CD4-positive, alpha-beta T cell treated with Interferon alpha-2 for 1 hour (primary cell): ENCODE results near the gene FRY.

Source experiments
- DNase-seq, 2 donors: peaks; one replicate each; pipeline ENCODE4 v3.0.0-alpha.2; 2020 to 2022

The FRY gene

GRCh38 chr13:32228330-32229041, 196.9 kb downstream of the FRY start:
- no peak for DNase-seq

DNA sequence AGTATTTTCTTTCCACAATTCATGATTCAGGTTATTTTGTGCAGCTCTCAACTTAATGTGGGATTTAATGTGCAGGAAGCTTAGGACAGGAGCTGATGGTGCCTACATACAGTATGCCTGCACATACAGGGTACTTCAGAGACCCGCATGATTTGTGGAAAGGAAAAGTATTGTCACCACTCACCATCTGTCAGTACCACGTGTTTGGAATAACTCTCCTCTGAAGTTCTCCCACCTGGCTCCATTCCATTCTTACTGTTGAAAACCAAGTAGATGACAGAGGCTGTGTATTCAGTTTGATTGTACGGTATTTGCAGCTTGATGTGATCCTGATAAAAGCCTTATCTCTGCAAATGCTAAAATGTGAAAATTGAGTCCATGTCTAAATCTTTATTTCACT, 197.9 kb downstream of the FRY start:
- DNase-seq = no peak

DNA sequence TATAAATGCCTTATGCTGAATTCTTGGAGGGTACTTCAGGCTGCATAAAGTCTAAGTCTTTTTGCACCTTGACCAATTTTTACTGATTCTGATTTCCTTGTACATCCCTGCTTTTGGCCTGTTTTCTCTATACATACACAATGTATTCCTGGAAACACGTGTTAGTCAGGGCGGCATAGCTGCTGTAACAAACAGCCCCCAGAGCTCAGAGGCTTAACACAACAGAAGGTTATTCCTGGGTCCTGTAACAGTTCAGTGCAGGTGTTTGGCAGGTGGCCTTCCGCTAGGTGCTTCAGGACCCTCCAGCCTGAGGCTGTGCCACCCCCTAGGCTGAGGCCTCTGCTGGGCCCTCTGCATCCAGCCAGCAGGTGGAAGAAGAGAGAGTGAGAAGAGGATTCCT, 200.7 kb downstream of the FRY start:
- DNase-seq = no peak

DNA sequence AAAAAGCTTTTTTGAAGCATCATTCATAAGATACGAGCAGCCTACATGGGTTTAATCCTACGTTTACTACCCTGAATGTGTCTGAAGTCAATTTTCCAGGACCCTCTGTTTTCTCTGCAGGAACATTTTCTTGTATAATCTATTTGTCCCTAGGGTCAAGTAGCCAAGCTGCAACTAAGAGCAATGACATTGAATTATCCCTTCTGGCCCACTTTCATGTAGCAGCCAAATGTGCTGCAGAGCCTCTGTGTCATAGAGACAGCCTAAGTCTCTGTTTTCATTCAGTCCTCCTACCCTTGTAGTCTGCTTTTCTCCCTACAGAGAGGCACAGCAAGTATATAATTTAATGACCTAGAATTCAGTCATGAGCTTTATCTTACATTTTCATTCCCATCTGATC, 201.5 kb downstream of the FRY start:
- DNase-seq = no peak

DNA sequence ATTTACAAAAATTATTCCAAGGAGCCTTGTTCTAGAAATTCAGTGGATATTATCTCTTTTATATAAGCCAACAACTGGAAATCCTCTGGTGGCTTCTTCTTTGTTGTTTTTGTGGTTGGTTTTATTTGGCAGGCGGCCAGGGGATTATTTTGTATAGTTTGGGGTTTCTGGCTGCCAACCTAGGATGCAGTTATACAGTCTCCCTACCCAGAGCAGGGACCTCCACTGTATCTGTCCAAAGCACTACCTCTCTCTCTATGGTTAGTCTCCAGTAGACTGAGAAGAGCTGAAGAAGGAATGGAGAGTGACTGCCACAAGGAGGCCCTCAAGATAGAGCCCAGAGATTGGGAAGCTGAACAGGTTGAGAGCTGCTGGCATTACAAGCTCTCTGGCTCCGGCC, 203.3 kb downstream of the FRY start:
- peak in 1 of 2 donors; percentile 22 for DNase-seq

DNA sequence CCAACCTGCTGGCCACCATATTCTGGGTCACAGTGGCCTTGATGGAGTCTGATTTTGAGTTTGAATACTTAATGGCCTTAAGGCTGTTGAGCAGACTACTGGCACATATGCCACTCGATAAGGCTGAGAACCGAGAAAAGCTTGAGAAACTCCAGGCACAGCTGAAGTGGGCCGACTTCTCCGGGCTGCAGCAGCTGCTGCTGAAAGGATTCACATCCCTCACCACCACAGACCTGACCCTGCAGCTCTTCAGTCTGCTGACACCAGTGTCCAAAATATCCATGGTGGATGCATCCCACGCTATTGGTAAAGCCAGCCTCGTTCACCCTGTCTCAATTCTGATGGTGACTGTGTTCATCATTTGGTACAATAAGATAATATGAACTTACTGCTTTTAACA, 206.1 kb downstream of the FRY start:
- no peak for DNase-seq

DNA sequence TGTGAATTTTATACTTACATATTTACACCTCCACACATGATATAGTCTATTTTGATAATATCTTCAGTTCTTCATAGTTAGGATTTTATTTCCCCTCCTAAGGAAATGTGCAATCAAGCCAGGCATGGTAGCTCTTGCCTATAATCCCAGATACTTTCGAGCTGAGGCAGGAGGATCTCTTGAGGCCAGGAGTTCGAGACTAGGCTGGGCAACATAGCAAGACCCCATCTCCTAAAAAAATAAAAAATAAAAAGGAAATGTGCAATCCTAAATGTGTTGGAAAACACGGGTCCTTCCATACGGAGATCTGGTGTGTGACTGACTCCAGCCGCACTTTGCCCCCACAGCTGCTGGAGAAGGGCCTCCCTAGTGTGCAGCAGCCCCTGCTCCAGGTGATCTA, 212.1 kb downstream of the FRY start:
- no peak for DNase-seq

DNA sequence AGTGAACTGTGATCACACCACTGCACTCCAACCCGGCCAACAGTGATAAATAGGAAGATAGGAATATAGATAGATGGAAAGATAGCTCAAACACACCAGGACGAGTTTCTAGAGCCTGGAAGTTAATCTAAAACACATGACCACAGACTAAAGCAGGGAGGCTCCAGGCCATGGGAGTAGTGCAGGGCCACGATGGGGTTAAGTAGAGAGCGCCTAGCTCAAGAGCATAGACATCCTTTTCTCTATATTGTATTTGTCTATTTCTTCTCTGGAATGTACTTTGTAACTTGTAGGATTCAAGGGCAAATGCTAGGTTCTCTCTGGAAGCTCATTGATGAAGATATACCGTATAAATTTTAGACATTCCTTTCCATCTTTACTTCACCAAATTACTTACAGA, 214.0 kb downstream of the FRY start:
- no peak for DNase-seq

DNA sequence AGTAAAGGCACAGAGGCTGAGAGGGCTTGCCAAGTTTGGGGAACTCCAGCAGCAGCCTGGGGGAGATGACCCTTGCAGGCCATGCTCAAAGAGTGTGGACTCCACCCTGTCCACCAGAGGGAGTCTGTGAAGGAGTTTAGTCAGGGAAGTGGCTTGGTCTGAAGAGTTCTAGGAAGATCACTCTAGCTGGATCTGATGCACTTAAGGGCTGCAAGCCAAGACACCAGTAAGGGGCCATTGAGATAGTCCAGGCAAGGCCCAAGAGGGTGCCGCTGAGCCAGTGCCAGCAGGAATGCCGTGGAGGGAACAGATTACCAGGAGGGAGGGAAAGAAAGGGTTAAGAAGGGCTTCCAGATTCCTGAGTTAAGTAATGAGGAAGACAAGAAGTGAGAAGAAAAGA, 214.9 kb downstream of the FRY start:
- DNase-seq = peak; percentile 21 to 33

DNA sequence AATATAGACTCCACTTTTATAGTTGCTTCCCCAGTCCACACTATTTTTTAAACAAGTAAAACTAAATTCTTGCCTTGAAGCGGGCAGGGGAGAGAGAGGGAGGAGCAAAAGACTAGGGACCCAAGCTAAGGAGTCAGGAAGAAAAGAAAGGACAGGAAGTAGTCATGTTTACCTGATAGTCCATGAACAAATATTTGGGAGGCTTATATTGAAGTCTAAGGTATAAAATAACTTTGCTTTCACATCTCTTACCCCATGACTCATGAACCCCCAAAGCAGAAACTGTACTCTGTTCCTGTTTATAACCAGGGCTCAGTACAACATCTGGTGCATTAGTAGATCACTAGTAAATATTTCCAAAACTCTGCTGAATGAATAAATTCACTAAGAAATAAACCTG, 216.3 kb downstream of the FRY start:
- DNase-seq = no peak

GRCh38 chr13:32248801-32249200, 217.2 kb downstream of the FRY start:
- DNase-seq = no peak

DNA sequence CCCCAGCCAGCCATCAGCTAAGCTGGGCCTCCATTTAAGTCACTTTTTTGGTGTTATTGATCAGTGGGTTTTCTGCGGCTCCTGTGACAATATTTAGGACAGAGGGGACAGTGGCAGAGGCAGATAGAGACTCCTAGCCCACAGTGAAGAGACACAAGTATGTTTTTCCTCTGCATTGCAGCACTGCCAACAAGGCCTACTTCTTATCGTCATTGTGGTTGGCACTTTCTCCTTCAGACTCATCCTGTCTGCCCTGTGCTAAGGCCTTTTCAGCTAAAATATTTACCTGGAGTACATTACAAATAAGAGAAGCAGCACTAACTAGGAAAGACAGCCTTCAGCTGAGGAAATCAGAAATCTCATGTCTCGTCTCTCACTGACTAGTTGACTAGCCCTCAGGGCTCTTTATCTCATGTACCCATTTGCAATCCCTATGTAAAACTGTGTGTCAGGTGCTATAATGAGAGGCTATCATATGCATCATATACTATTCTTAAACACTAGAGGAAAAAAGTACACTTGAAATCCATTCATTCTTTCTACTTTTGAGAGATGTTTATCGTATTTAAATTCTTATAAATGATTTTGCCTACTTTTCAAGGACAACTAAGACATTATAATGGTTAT, 221.4 kb downstream of the FRY start:
- no peak for DNase-seq

GRCh38 chr13:32253911-32254399, 222.4 kb downstream of the FRY start:
- no peak for DNase-seq

- DNase-seq = no peak
Observed at GRCh38 chr13:32254416-32254815, 222.8 kb downstream of the FRY start.

- DNase-seq = no peak
Observed at GRCh38 chr13:32254916-32255723, 223.5 kb downstream of the FRY start.

DNA sequence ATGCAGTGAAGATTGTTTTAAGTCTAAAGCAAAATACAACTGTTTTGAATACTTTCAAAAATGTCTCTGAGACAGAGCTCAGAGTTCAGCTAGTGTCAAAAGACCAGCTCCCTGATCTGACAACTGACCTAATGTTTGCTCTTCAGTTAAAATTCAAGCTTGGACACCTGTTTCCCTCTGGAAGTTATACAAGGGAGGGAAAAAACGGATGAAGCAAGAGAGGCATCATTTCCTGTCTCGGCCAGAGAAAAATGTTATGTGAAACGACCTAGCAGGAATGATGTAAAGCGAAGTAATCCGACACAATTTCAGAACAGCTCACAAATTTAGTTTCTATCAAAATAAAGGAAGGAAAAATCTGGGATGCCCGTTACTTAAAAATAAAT, 224.1 kb downstream of the FRY start:
- DNase-seq = no peak

GRCh38 chr13:32256243-32256642, 224.7 kb downstream of the FRY start:
- DNase-seq = no peak

DNA sequence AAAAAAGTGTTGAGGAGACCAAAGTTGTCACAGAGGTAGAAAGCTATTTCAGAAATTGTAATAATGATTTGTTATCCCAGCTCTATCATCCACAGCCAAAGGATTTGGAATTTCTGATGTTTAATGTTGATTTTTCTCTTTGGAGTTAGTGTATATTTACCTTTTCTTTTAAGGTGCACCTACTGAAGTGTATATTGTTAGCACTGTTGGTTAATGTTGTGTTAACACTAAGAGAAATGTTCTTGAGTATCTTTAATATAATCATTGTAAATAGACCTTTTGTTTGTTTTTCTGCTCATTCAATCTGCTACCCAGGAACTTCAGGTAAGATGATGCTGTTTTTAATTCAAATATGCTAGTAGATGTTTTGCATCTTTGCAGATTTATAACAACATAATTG, 226.1 kb downstream of the FRY start:
- no peak for DNase-seq

GRCh38 chr13:32259116-32259515, 227.5 kb downstream of the FRY start:
- DNase-seq = no peak

DNA sequence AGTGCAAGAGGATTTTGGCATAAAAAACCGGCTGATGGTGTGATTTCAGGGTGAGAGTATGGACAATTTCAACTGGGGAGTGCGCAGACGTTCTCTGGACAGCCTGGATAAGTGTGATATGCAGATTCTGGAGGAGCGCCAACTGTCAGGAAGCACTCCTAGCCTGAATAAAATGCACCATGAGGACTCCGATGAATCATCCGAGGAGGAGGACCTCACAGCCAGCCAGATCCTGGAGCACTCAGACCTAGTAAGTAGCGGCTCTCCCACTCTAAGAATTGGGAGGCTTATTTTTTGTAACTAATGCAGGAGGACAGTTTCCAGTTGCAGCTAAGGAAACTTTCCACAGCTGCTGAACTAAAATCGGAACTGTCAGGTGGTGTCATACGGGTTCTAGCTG, 230.0 kb downstream of the FRY start:
- no peak for DNase-seq

- no peak for DNase-seq
Observed at GRCh38 chr13:32262165-32262564, 230.6 kb downstream of the FRY start.

- DNase-seq = no peak
Observed at GRCh38 chr13:32262619-32263018, 231.0 kb downstream of the FRY start.

GRCh38 chr13:32264407-32264806, 232.8 kb downstream of the FRY start:
- no peak for DNase-seq

DNA sequence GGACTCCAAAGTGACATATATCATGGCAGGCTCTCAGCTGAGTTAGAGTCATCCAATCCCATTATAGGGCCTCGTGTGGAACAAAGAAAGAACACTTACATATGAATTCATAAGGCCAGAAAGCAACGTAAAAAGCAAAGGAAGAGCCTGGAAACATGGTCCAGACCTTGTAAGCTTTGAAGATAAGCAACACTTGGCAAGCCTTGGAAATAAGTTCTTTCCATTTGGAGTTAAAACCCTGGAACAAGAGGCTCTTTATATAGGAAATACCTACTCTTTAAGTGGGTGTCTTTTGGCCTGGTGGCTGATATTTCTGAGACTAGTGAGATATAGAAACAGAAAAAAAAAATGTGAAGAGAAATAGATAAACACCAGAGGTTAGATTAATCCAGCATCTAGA, 234.2 kb downstream of the FRY start:
- DNase-seq = no peak
